Fibroblast of the aortic adventitia (primary cell): ENCODE measurements around the gene ITGB8. TPM values are rescaled to one million over a fixed set of nuclear protein-coding genes. Genes with fewer than 3 reads are reported as not detected.

ENCODE experiments used
- DNase-seq: peaks from one replicate; pipeline ENCODE4 v3.0.0-alpha.2; 2010; ENCODE audit warnings: low read depth
- H3K4me3 ChIP-seq: 2 replicates; pipeline ENCODE4 v1.5.1; 2011; ENCODE audit warnings: low read depth, mild to moderate bottlenecking, control low read depth, low read length, moderate library complexity
- CTCF ChIP-seq: IDR thresholded peaks from 2 replicates; pipeline ENCODE4 v1.5.1; 2011; ENCODE audit warnings: mild to moderate bottlenecking, low read length, control low read depth, inconsistent platforms; ENCODE audit not compliant: insufficient read depth
- total RNA-seq: library from RNA; depleted of rRNA; stranded (reverse); fragments of >200 nt; gene quantifications from 2 replicates; pipeline ENCODE4 v1.2.3, GENCODE V29; 2012; ENCODE audit warnings: low replicate concordance

ITGB8 gene
- total RNA-seq, 1 donor = 79.2 TPM

DNA sequence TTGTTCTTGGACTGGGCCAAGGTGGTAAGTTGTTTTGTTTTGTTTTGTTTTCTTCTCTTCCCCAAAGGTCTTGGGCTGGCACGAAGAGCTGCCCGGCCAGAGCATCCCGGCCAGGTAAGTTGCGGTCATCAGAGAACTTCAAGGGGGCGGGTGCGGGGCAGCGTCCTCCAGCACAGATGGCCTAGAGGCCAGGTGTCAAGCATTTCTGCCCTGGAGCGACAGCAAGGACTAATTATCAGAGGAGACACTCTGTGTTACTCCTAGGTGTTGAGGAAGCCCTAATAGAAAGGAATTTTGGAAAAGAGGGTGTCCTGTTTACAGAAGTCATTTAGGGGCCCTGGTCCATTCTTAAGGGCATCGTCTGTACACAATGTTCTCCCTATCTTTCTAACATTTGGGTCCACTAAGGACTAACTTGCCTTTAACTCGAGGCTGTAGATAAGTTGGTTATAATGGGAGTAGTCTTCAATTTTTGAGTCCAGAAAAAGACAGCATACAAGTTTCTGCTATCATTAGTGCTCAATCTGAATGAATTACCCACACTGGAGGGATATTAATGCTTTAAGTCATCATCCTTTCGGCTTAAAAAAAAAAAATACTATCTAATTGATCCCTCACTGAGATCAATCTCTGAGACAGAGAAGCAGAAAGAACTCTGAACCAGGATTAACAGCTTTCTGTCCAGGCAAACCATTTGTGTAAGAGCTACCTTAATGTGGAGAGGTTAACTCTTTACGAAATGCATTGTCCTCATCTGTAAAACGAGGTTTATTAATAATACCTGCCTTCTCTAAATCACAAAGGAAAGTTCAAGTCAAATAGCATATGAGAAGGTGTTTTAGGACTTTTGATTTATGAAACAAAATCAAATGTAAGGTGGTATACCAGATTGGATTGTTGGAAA, 1.5 kb downstream of the ITGB8 start:
- no peak for TF ChIP-seq CTCF
- peak overlapping the region; percentile 94 for H3K4me3 ChIP-seq
- no peak for DNase-seq

DNA sequence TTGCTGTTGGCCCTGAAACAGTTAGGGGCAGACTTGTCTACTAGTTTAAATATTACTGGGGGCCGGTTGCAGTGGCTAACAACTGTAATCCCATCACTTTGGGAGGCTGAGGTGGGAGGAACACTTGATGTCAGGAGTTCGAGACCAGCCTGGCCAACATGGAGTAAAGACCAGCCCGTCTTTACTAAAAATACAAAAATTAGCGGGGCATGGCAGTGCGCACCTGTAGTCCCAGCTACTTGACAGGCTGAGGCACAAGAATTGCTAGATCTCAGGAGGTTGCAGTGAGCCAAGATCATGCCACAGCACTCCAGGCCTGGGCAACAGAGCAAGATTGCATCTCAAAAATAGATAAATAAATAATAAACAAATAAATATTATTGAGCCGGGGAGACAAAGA, 7.6 kb downstream of the ITGB8 start:
- TF ChIP-seq CTCF = no peak
- no peak overlapping the region for H3K4me3 ChIP-seq
- no peak for DNase-seq

GRCh38 chr7:20340839-20341238, 10.1 kb downstream of the ITGB8 start:
- no peak for DNase-seq
- no peak overlapping the region for H3K4me3 ChIP-seq
- TF ChIP-seq CTCF = no peak

GRCh38 chr7:20343205-20343604, 12.5 kb downstream of the ITGB8 start:
- no peak overlapping the region for H3K4me3 ChIP-seq
- DNase-seq = no peak
- peak; percentile 9 for TF ChIP-seq CTCF

- no peak for DNase-seq
- TF ChIP-seq CTCF = no peak
- H3K4me3 ChIP-seq = no peak overlapping the region
Measured at GRCh38 chr7:20343941-20344340, 13.2 kb downstream of the ITGB8 start.

- no peak for DNase-seq
- no peak for TF ChIP-seq CTCF
- H3K4me3 ChIP-seq = no peak overlapping the region
Measured at GRCh38 chr7:20344396-20344795, 13.7 kb downstream of the ITGB8 start.

DNA sequence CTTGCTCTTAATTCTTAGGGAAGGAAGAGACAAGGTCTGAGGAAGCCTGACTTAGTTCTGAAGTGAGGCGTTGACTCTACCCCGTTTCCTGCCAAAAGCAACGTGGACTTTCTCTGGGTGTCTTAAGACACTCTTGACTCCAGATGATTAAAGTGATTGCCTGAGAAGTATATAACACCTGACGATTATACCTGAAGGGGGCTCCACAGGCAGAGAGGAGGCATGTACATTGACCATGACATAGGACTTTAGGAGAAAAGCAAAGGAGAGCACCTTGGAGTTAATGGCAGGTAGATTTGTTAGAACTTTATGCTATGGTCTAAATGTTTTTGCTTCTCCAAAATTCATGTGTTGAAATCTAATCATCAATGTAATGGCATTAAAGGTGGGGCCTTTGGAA, 15.9 kb downstream of the ITGB8 start:
- H3K4me3 ChIP-seq = no peak overlapping the region
- no peak for TF ChIP-seq CTCF
- no peak for DNase-seq
